Hepatocyte (in vitro differentiated cells): Measurements from ENCODE around the gene FCER1A. TPM values are rescaled to one million over a fixed set of nuclear protein-coding genes. Genes with fewer than 3 reads are reported as not detected.

Source experiments
- DNase-seq: peaks from one replicate; pipeline ENCODE4 v3.0.0-alpha.2; 2016; ENCODE audit warnings: low spot score
- H2AFZ ChIP-seq: fragments of 200-600 bp; sonication (generic); 2 replicates; pipeline ENCODE4 v1.6.0; 2016; ENCODE audit warnings: antibody characterized with exemption, mild to moderate bottlenecking
- H3K27ac ChIP-seq: fragments of 200-600 bp; sonication (generic); 2 replicates; pipeline ENCODE4 v1.5.1; 2016; ENCODE audit warnings: mild to moderate bottlenecking
- H3K27me3 ChIP-seq: fragments of 200-600 bp; sonication (generic); 2 replicates; pipeline ENCODE4 v1.6.1; 2016
- H3K36me3 ChIP-seq: fragments of 200-600 bp; sonication (generic); replicated peaks from 2 replicates; pipeline ENCODE4 v1.5.1; 2016; ENCODE audit warnings: low read depth; ENCODE audit not compliant: insufficient read depth
- H3K4me1 ChIP-seq: fragments of 200-600 bp; sonication (generic); 2 replicates; pipeline ENCODE4 v1.5.1; 2016; ENCODE audit warnings: mild to moderate bottlenecking, moderate library complexity; ENCODE audit not compliant: insufficient read depth
- H3K4me2 ChIP-seq: fragments of 200-600 bp; sonication (generic); 2 replicates; pipeline ENCODE4 v1.6.0; 2016
- H3K4me3 ChIP-seq: fragments of 200-600 bp; sonication (generic); 2 replicates; pipeline ENCODE4 v1.5.1; 2016; ENCODE audit warnings: mild to moderate bottlenecking
- H3K79me2 ChIP-seq: fragments of 200-600 bp; sonication (generic); 2 replicates; pipeline ENCODE4 v1.6.0; 2017; ENCODE audit warnings: mild to moderate bottlenecking
- H3K9me2 ChIP-seq: fragments of 200-600 bp; sonication (generic); replicated peaks from 2 replicates; pipeline ENCODE4 v1.6.0; 2017; ENCODE audit warnings: mild to moderate bottlenecking; ENCODE audit not compliant: insufficient read depth
- H3K9me3 ChIP-seq: fragments of 200-600 bp; sonication (generic); 2 replicates; pipeline ENCODE4 v1.5.1; 2016; ENCODE audit warnings: low read depth, mild to moderate bottlenecking
- H4K20me1 ChIP-seq: fragments of 200-600 bp; sonication (generic); 2 replicates; pipeline ENCODE4 v1.6.0; 2016; ENCODE audit warnings: mild to moderate bottlenecking; ENCODE audit not compliant: insufficient read depth, poor library complexity, severe bottlenecking
- EZH2 ChIP-seq: fragments of 200-600 bp; sonication (generic); IDR thresholded peaks from 2 replicates; pipeline ENCODE4 v1.6.1; 2016; ENCODE audit warnings: antibody characterized with exemption, mild to moderate bottlenecking, borderline replicate concordance
- EZH2phosphoT487 ChIP-seq: fragments of 200-600 bp; sonication (generic); IDR thresholded peaks from one replicate; pipeline ENCODE4 v1.6.1; 2018; ENCODE audit warnings: antibody characterized with exemption, mild to moderate bottlenecking, low read depth, moderate library complexity; ENCODE audit not compliant: unreplicated experiment, severe bottlenecking
- WGBS: methylation state at CpG from one replicate; pipeline ENCODE4 v1.1.6; 2016; ENCODE audit warnings: low lambda C conversion rate; ENCODE audit errors: missing lambda C conversion rate; 5-methylcytosine and 5-hydroxymethylcytosine counted together
- polyA plus RNA-seq: library from polyadenylated mRNA; unstranded; fragments of >200 nt; fragmentation: Nextera tagmentation; extraction: Ambion mirVana; gene quantifications from 2 replicates; pipeline ENCODE4 v1.2.1, GENCODE V29; 2016
- total RNA-seq: library from RNA; depleted of rRNA; stranded (reverse); fragments of >200 nt; gene quantifications from 2 replicates; pipeline ENCODE4 v1.2.3, GENCODE V29; 2014
- TF ChIP-seq, protein P1 (sequence below): fragments of 200-600 bp; sonication (generic); IDR thresholded peaks from 2 replicates; pipeline ENCODE4 v1.5.1; 2016; ENCODE audit warnings: antibody characterized with exemption, mild to moderate bottlenecking; ENCODE audit not compliant: poor library complexity

Gene FCER1A
- total and polyA plus RNA-seq, 2 experiments from 2014 or later = not detected

DNA sequence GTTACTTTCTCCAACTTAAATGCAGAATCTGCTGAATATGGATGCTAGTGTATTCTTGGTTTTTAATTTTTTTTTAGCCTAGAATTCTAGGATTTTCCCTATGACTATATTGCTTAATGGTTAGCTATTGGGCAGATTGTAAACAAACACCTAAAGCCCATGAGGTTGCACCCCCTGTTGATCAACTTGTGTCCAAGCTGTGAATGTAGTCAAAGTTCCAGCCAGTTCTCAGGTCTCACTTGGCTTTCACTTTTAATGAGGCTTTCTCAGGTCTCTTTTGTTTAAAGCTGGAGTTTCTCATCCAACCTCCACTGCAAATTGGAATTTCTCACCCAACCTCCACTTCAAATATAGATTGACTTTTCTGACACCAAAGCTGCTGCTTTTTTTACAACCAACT lies 35.9 kb downstream of the FCER1A start:
- H4K20me1 ChIP-seq = no peaks in the 10 kb centered on the region
- TF ChIP-seq, protein P1, sequence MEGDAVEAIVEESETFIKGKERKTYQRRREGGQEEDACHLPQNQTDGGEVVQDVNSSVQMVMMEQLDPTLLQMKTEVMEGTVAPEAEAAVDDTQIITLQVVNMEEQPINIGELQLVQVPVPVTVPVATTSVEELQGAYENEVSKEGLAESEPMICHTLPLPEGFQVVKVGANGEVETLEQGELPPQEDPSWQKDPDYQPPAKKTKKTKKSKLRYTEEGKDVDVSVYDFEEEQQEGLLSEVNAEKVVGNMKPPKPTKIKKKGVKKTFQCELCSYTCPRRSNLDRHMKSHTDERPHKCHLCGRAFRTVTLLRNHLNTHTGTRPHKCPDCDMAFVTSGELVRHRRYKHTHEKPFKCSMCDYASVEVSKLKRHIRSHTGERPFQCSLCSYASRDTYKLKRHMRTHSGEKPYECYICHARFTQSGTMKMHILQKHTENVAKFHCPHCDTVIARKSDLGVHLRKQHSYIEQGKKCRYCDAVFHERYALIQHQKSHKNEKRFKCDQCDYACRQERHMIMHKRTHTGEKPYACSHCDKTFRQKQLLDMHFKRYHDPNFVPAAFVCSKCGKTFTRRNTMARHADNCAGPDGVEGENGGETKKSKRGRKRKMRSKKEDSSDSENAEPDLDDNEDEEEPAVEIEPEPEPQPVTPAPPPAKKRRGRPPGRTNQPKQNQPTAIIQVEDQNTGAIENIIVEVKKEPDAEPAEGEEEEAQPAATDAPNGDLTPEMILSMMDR = no peak
- TF ChIP-seq EZH2phosphoT487 = no peak
- no peak for TF ChIP-seq EZH2
- H3K4me2 ChIP-seq = no peak overlapping the region
- no peaks in the 10 kb centered on the region for H3K79me2 ChIP-seq
- DNase-seq = no peak
- H2AFZ ChIP-seq = no peak overlapping the region
- H3K27ac ChIP-seq = no peak overlapping the region
- no peaks in the 10 kb centered on the region for H3K36me3 ChIP-seq
- H3K27me3 ChIP-seq = no peaks in the 10 kb centered on the region
- H3K9me2 ChIP-seq = no peaks in the 10 kb centered on the region
- H3K4me1 ChIP-seq = no peaks in the 10 kb centered on the region
- H3K9me3 ChIP-seq = no peaks in the 10 kb centered on the region
- no peak overlapping the region for H3K4me3 ChIP-seq

DNA sequence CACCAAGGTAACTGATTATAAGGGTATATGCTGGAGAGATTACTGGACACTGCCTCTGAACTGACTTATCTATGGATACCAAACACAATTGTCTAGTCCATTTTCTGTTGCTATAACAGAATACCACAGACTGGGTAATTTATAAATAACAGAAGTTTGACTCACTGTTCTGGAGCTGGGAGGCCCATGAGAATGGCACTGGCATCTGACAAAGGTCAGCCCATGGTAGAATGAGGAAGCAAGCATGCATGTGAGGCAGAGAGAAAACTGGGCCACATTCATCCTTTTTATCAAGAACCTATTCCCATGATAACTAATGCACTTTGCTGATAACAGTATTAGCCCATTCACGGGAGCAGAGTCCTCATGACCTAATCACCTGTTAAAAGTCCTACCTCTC lies 37.4 kb downstream of the FCER1A start:
- WGBS = 41% methylated on average over 1 of the region's 1 CpG

DNA sequence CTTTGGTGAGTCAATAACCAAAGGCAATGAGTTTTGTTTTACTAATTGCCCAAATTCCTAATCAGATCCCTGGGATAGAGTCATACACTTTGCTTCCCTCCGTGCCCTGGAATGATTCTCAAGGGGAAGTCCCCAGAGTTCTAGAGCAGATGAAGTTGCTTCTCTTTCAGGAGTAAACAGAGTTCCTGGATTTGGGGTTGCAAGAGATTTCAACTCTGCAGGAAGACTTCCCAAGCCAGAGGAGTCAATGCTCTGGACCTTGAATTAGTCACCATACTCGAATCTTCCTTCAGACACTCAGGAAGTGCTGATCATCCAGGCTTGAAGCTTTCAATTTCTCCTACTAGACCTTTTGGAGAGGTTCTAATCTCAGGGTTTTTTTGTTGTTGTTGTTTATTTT lies 39.6 kb downstream of the FCER1A start:
- H2AFZ ChIP-seq = no peak overlapping the region
- no peaks in the 10 kb centered on the region for H3K9me2 ChIP-seq
- no peaks in the 10 kb centered on the region for H4K20me1 ChIP-seq
- no peak for DNase-seq
- H3K27ac ChIP-seq = no peak overlapping the region
- no peaks in the 10 kb centered on the region for H3K79me2 ChIP-seq
- TF ChIP-seq EZH2phosphoT487 = no peak
- no peak for TF ChIP-seq EZH2
- TF ChIP-seq, protein P1 = no peak
- H3K4me3 ChIP-seq = no peak overlapping the region
- H3K4me2 ChIP-seq = no peak overlapping the region
- H3K4me1 ChIP-seq = no peaks in the 10 kb centered on the region
- H3K9me3 ChIP-seq = no peaks in the 10 kb centered on the region
- H3K27me3 ChIP-seq = no peaks in the 10 kb centered on the region
- WGBS = 16% methylated on average over 2 of the region's 2 CpGs
- no peaks in the 10 kb centered on the region for H3K36me3 ChIP-seq

More for the DNA sequence above, 37.4 kb downstream of the FCER1A start:
- no peak overlapping the region for H3K4me2 ChIP-seq
- H3K79me2 ChIP-seq = no peaks in the 10 kb centered on the region
- H3K27me3 ChIP-seq = no peaks in the 10 kb centered on the region
- H4K20me1 ChIP-seq = no peaks in the 10 kb centered on the region
- H2AFZ ChIP-seq = no peak overlapping the region
- no peaks in the 10 kb centered on the region for H3K4me1 ChIP-seq
- TF ChIP-seq EZH2 = no peak
- TF ChIP-seq, protein P1 = no peak
- no peak for TF ChIP-seq EZH2phosphoT487
- no peaks in the 10 kb centered on the region for H3K36me3 ChIP-seq
- H3K9me2 ChIP-seq = no peaks in the 10 kb centered on the region
- H3K4me3 ChIP-seq = no peak overlapping the region
- H3K27ac ChIP-seq = no peak overlapping the region
- DNase-seq = no peak
- no peaks in the 10 kb centered on the region for H3K9me3 ChIP-seq
